ENCODE data around the gene TLCD3B.

TLCD3B gene

DNA sequence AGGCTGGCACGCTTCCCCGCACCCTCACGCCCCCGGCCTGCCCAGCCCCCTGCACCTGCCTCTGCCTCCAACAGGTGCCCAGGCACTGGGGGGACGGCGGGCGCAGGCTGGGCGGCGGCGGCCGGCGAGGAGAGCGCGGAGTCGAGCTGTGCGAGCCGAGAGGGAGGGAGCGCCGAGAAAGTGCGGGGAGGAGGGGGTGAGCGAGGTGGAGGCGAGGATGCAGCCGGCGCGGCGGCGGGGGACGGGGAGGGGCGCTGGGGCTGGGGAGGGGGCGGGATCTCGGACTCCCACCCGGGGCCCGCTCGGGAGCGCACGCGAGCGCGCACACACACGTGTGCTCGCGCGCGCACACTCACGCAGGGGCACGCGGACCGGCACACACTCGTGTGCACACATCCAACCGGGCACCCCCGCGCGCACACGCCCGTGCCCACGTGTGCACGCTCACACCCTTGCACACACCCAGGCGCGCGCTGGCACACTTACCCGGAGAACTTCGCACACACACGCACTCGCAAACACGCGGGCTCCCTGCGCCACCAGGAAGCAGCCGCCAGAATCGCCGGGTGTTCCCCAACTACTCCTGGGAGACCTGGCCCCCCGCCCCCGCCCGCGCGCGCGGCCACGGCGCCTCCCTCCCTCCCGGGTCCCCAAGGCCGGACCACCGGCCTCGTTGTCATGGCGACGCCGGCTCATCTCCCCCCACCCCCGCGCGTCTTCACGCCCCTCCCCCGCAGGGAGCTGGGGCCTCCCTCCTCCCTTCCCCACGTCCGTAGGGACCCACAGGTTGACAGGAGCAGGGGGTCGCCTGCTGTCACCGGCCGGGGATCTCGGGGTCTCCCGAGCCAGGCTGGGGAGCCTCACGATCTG is 20.0 kb downstream of the TLCD3B start, which contains the start of gene DOC2A:
Gene DOC2A, minus strand, starts transcription at position 184 of the 870 bp plus-strand sequence. CDS start 805 bp downstream, outside the sequence.
- no peak within 1 kb of the TSS for H2BK120ac ChIP-seq (ENCODE audit: low read depth, low read length)
- no peak within 1 kb of the TSS for H4K91ac ChIP-seq (ENCODE audit: low read length)
- no peak within 1 kb of the TSS for H3K27ac ChIP-seq (ENCODE audit: low read length, poor library complexity, severe bottlenecking)
- WGBS: 1% methylated on average over 59 of the region's 99 CpGs
- no peak within 1 kb of the TSS for H2AK5ac ChIP-seq (ENCODE audit: low read length, severe bottlenecking)
- H3K23ac ChIP-seq (ENCODE audit: low read length in 2 of 2): peak within 1 kb of the TSS in 1 of 2 experiments; percentile 94
- H2BK15ac ChIP-seq (ENCODE audit: low read depth, poor library complexity, severe bottlenecking): no peak within 1 kb of the TSS
- peaks cover 19% of the 10 kb centered on the region for H3K4me1 ChIP-seq (ENCODE audit: control insufficient read depth, insufficient read depth, low read depth, low read length)
- H3K18ac ChIP-seq (ENCODE audit: low read depth in 1 of 2, low read length in 2 of 2): peak within 1 kb of the TSS in 1 of 2 experiments; percentile 61
- no peak within 1 kb of the TSS for H3K14ac ChIP-seq (ENCODE audit: low read length in 2 of 2)
- peak within 1 kb of the TSS; percentile 55 for H3K4me3 ChIP-seq (ENCODE audit: insufficient read depth in 1 of 2, low read depth in 1 of 2, low read length in 2 of 2)
- no peaks in the 10 kb centered on the region for H3K9me3 ChIP-seq (ENCODE audit: control insufficient read depth, low read length)
- H2BK12ac ChIP-seq (ENCODE audit: low read length in 2 of 2): no peak within 1 kb of the TSS
- no peak within 1 kb of the TSS for H2AFZ ChIP-seq (ENCODE audit: low read depth, low read length)
- no peak within 1 kb of the TSS for H3K4ac ChIP-seq (ENCODE audit: low read depth in 1 of 2, low read length in 2 of 2)
- no peaks in the 10 kb centered on the region for H3K79me1 ChIP-seq (replicated peaks; ENCODE audit: low read length, poor library complexity, severe bottlenecking)
- peak; percentile 10 for DNase-seq
- no peak within 1 kb of the TSS for H4K8ac ChIP-seq (ENCODE audit: low read length)
- no peak within 1 kb of the TSS for H3K9ac ChIP-seq (ENCODE audit: low read length)
- H3K4me2 ChIP-seq (ENCODE audit: low read length, poor library complexity, severe bottlenecking): peak within 1 kb of the TSS; percentile 90
- H2BK5ac ChIP-seq (ENCODE audit: low read depth, low read length, poor library complexity, severe bottlenecking): no peak within 1 kb of the TSS
- H3K27me3 ChIP-seq (ENCODE audit: control insufficient read depth in 1 of 2, insufficient read depth in 1 of 2, low read length in 2 of 2): peaks cover 33 to 44% of the 10 kb centered on the region in 2 experiments
- peaks cover 0 to 10% of the 10 kb centered on the region in 2 experiments for H3K36me3 ChIP-seq (ENCODE audit: control insufficient read depth in 1 of 2, insufficient read depth in 2 of 2, low read depth in 1 of 2, low read length in 2 of 2)

- H3K36me3 ChIP-seq (ENCODE audit: control insufficient read depth in 1 of 2, insufficient read depth in 2 of 2, low read depth in 1 of 2, low read length in 2 of 2): peaks cover 0 to 17% of the 10 kb centered on the region in 2 experiments
- H3K18ac ChIP-seq (ENCODE audit: low read depth in 1 of 2, low read length in 2 of 2): no peak overlapping the region
- H3K4me2 ChIP-seq (ENCODE audit: low read length, poor library complexity, severe bottlenecking): peak overlapping the region; percentile 90
- no peak overlapping the region for H3K23ac ChIP-seq (ENCODE audit: low read length in 2 of 2)
- H4K8ac ChIP-seq (ENCODE audit: low read length): no peak overlapping the region
- no peak overlapping the region for H2AFZ ChIP-seq (ENCODE audit: low read depth, low read length)
- H2BK120ac ChIP-seq (ENCODE audit: low read depth, low read length): no peak overlapping the region
- H3K4me1 ChIP-seq (ENCODE audit: control insufficient read depth, insufficient read depth, low read depth, low read length): peaks cover 20% of the 10 kb centered on the region
- H3K27me3 ChIP-seq (ENCODE audit: control insufficient read depth in 1 of 2, insufficient read depth in 1 of 2, low read length in 2 of 2): peaks cover 33 to 44% of the 10 kb centered on the region in 2 experiments
- H2BK12ac ChIP-seq (ENCODE audit: low read length in 2 of 2): no peak overlapping the region
- no peak for DNase-seq
- 46% methylated on average over 32 of the region's 34 CpGs for WGBS
- no peak overlapping the region for H3K27ac ChIP-seq (ENCODE audit: low read length, poor library complexity, severe bottlenecking)
- no peak overlapping the region for H2BK15ac ChIP-seq (ENCODE audit: low read depth, poor library complexity, severe bottlenecking)
- no peak overlapping the region for H3K9ac ChIP-seq (ENCODE audit: low read length)
- H3K14ac ChIP-seq (ENCODE audit: low read length in 2 of 2): no peak overlapping the region
- H4K91ac ChIP-seq (ENCODE audit: low read length): no peak overlapping the region
- H3K9me3 ChIP-seq (ENCODE audit: control insufficient read depth, low read length): no peaks in the 10 kb centered on the region
- H2BK5ac ChIP-seq (ENCODE audit: low read depth, low read length, poor library complexity, severe bottlenecking): no peak overlapping the region
- no peak overlapping the region for H2AK5ac ChIP-seq (ENCODE audit: low read length, severe bottlenecking)
- no peak overlapping the region for H3K4ac ChIP-seq (ENCODE audit: low read depth in 1 of 2, low read length in 2 of 2)
- H3K4me3 ChIP-seq (ENCODE audit: insufficient read depth in 1 of 2, low read depth in 1 of 2, low read length in 2 of 2): peak overlapping the region; percentile 37 to 55
- H3K79me1 ChIP-seq (replicated peaks; ENCODE audit: low read length, poor library complexity, severe bottlenecking): no peaks in the 10 kb centered on the region
Measured at GRCh38 chr16:30009990-30010843, 20.9 kb downstream of the TLCD3B start.

DNA sequence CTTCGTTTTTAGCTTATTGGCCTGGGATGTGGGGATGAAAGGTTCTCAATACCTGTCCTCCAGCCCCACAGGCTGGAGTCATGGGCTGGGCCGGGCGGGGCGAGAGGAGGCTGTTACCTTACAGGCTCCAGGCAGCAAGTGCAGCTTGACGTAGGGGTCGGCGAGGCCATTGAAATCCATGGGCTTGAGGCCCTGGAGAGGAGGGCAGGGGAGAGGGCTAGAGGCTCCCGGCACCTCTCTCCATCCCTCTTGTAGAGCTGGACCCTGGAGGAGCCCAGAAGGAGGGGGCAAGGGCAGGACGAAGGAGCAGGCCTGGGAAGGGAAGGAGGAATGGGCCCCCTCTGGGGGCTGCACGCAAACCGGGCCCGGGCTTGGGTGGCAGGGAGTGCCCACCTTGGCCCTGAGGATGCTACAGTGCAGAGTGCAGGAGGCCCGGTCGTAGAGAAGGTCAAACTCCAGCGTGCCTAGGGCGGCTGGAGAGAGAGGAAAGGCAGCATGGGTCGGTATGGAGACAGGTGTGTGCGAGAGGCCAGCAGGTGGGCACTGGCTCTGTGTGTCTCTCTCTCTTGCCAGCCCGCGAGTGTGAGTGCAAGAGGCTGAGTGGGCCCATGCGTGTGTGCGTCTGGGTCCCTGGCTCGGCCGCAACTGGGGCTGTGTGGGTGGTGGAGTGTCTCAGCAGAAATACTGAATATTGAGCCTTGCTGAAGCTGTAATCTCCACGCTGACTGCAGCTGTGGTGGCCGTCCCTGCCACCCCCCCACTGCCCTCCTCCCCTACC is 21.8 kb downstream of the TLCD3B start:
- no peak overlapping the region for H2BK120ac ChIP-seq (ENCODE audit: low read depth, low read length)
- H3K9ac ChIP-seq (ENCODE audit: low read length): no peak overlapping the region
- H3K9me3 ChIP-seq (ENCODE audit: control insufficient read depth, low read length): no peaks in the 10 kb centered on the region
- no peak overlapping the region for H3K4me3 ChIP-seq (ENCODE audit: insufficient read depth in 1 of 2, low read depth in 1 of 2, low read length in 2 of 2)
- no peak overlapping the region for H3K14ac ChIP-seq (ENCODE audit: low read length in 2 of 2)
- peaks cover 20% of the 10 kb centered on the region for H3K4me1 ChIP-seq (ENCODE audit: control insufficient read depth, insufficient read depth, low read depth, low read length)
- no peak overlapping the region for H3K27ac ChIP-seq (ENCODE audit: low read length, poor library complexity, severe bottlenecking)
- no peak overlapping the region for H2AFZ ChIP-seq (ENCODE audit: low read depth, low read length)
- H3K18ac ChIP-seq (ENCODE audit: low read depth in 1 of 2, low read length in 2 of 2): no peak overlapping the region
- no peak overlapping the region for H3K23ac ChIP-seq (ENCODE audit: low read length in 2 of 2)
- H3K79me1 ChIP-seq (replicated peaks; ENCODE audit: low read length, poor library complexity, severe bottlenecking): peaks cover 3% of the 10 kb centered on the region
- peaks cover 0 to 26% of the 10 kb centered on the region in 2 experiments for H3K36me3 ChIP-seq (ENCODE audit: control insufficient read depth in 1 of 2, insufficient read depth in 2 of 2, low read depth in 1 of 2, low read length in 2 of 2)
- no peak overlapping the region for H2BK12ac ChIP-seq (ENCODE audit: low read length in 2 of 2)
- WGBS: 70% methylated on average over 20 of the region's 26 CpGs
- DNase-seq: no peak
- no peak overlapping the region for H2BK15ac ChIP-seq (ENCODE audit: low read depth, poor library complexity, severe bottlenecking)
- no peak overlapping the region for H2AK5ac ChIP-seq (ENCODE audit: low read length, severe bottlenecking)
- no peak overlapping the region for H3K4ac ChIP-seq (ENCODE audit: low read depth in 1 of 2, low read length in 2 of 2)
- no peak overlapping the region for H4K8ac ChIP-seq (ENCODE audit: low read length)
- H3K27me3 ChIP-seq (ENCODE audit: control insufficient read depth in 1 of 2, insufficient read depth in 1 of 2, low read length in 2 of 2): peaks cover 33 to 44% of the 10 kb centered on the region in 2 experiments
- no peak overlapping the region for H2BK5ac ChIP-seq (ENCODE audit: low read depth, low read length, poor library complexity, severe bottlenecking)
- H4K91ac ChIP-seq (ENCODE audit: low read length): no peak overlapping the region
- H3K4me2 ChIP-seq (ENCODE audit: low read length, poor library complexity, severe bottlenecking): no peak overlapping the region
